K562 (cell line): ENCODE data around the gene RASL11A. TPM values are rescaled to one million over a fixed set of nuclear protein-coding genes. Genes with fewer than 3 reads are reported as not detected.

Experiments
- ATAC-seq: fragments of 200-7000 bp; cut with Tn5 transposase; 3 replicates; pipeline ENCODE4 v1.9.1; 2020; ENCODE audit warnings: moderate library complexity
- BruUV-seq: library from RNA; stranded (reverse); fragments of 400-500 nt; replicated peaks from 2 replicates; lab custom pipeline; 2021; lab: Mats Ljungman, UMichigan
- CTCF ChIA-PET: fragments of 300-600 bp; formaldehyde crosslinking; extraction: SDS; loops from one replicate; lab custom pipeline; 2021; ENCODE audit warnings: low intra/inter-chr PET ratio; lab: Yijun Ruan, JAX
- POLR2A ChIA-PET: fragments of 300-600, 350-650 bp; sonication (Branson Sonifier 250); formaldehyde crosslinking; extraction: SDS; loops from one replicate; lab custom pipeline; 2021; ENCODE audit warnings: antibody characterized with exemption, inconsistent platforms; lab: Yijun Ruan, JAX
- DNase-seq, 4 experiments: peaks; one replicate each; pipeline versions ENCODE4 v3.0.0 to v3.0.0-alpha.2; 2011 to 2018; ENCODE audit warnings: low spot score in 3 of 4, mixed read lengths in 3 of 4; ENCODE audit errors: extremely low read depth in 1 of 4
- FAIRE-seq: peaks from 2 replicates; lab custom pipeline; 2011; peaks lifted over from hg19 to GRCh38; lab: Jason Lieb, UNC
- H2AFZ ChIP-seq: 2 replicates; pipeline ENCODE4 v1.6.0; 2011; ENCODE audit warnings: low read depth, low read length, control low read depth, inconsistent platforms
- H3K27ac ChIP-seq: fragments of 200-600 bp; 3 replicates; pipeline ENCODE4 v1.8.0; 2011; ENCODE audit warnings: low read depth, mild to moderate bottlenecking, control low read depth, inconsistent platforms, low read length, moderate library complexity, mixed read lengths; ENCODE audit errors: extremely low read depth
- H3K27me3 ChIP-seq, 2 experiments: fragments of 300-600 bp in 1 of 2; 2 replicates in 1 of 2; 3 replicates in 1 of 2; pipeline versions ENCODE4 v1.6.0 to v1.8.0; 2011; ENCODE audit warnings: inconsistent platforms in 2 of 2, low read length in 2 of 2, mild to moderate bottlenecking in 1 of 2, mixed read lengths in 1 of 2, moderate library complexity in 1 of 2; ENCODE audit not compliant: control insufficient read depth in 2 of 2, insufficient read depth in 2 of 2
- H3K36me3 ChIP-seq: fragments of 300-600 bp; 3 replicates; pipeline ENCODE4 v1.8.0; 2011; ENCODE audit warnings: mild to moderate bottlenecking, low read length, inconsistent platforms; ENCODE audit not compliant: control insufficient read depth, insufficient read depth
- H3K4me1 ChIP-seq, 2 experiments: fragments of 200-600 bp in 1 of 2; replicated peaks in 1 of 2; 2 replicates in 1 of 2; 3 replicates in 1 of 2; pipeline versions ENCODE4 v1.5.1 to v1.8.0; 2011; ENCODE audit warnings: inconsistent platforms in 2 of 2, low read length in 2 of 2, mild to moderate bottlenecking in 1 of 2, mixed read lengths in 1 of 2, moderate library complexity in 1 of 2; ENCODE audit not compliant: control insufficient read depth in 2 of 2, insufficient read depth in 2 of 2
- H3K4me2 ChIP-seq: 2 replicates; pipeline ENCODE4 v1.6.1; 2011; ENCODE audit warnings: low read length, control low read depth, inconsistent platforms, mixed read lengths; ENCODE audit not compliant: insufficient read depth
- H3K4me3 ChIP-seq: fragments of 200-600 bp; sonication (generic), shearing (Covaris generic); 2 replicates; pipeline ENCODE4 v1.5.1; 2016; ENCODE audit warnings: control low read depth, inconsistent platforms
- H3K79me2 ChIP-seq: fragments of 200-600 bp; 3 replicates; pipeline ENCODE4 v1.8.0; 2011; ENCODE audit warnings: low read length, inconsistent platforms; ENCODE audit not compliant: control insufficient read depth, insufficient read depth
- H3K9ac ChIP-seq, 2 experiments: 2 replicates each; pipeline versions ENCODE4 v1.6.0 to v1.6.1; 2011; ENCODE audit warnings: low read depth in 2 of 2, low read length in 2 of 2, control low read depth in 1 of 2, inconsistent platforms in 1 of 2, mild to moderate bottlenecking in 1 of 2, mixed read lengths in 1 of 2; ENCODE audit not compliant: insufficient read depth in 1 of 2
- H3K9me1 ChIP-seq: one replicate; pipeline ENCODE4 v1.6.0; 2011; ENCODE audit warnings: inconsistent platforms, mild to moderate bottlenecking, low read length, moderate library complexity; ENCODE audit not compliant: control insufficient read depth, insufficient read depth
- H3K9me3 ChIP-seq: replicated peaks from 2 replicates; pipeline ENCODE4 v1.5.1; 2011; ENCODE audit warnings: low read depth, low read length, inconsistent platforms; ENCODE audit not compliant: control insufficient read depth, insufficient read depth
- H4K20me1 ChIP-seq: replicated peaks from 2 replicates; pipeline ENCODE4 v1.6.1; 2011; ENCODE audit warnings: low read length, inconsistent platforms, mixed read lengths; ENCODE audit not compliant: control insufficient read depth, insufficient read depth
- E2F6 ChIP-seq, 2 experiments: IDR thresholded peaks; 2 replicates each; pipeline ENCODE4 v1.6.1; 2011; ENCODE audit warnings: borderline replicate concordance in 1 of 2, control low read depth in 1 of 2, low read depth in 1 of 2, low read length in 1 of 2, mild to moderate bottlenecking in 1 of 2, mixed read lengths in 1 of 2, moderate library complexity in 1 of 2; ENCODE audit not compliant: insufficient read depth in 1 of 2, insufficient read length in 1 of 2, poor library complexity in 1 of 2, severe bottlenecking in 1 of 2; ENCODE audit errors: extremely low read depth in 1 of 2
- HCFC1 ChIP-seq: IDR thresholded peaks from 2 replicates; pipeline ENCODE4 v1.6.1; 2012; ENCODE audit warnings: low read depth, low read length, improper control_type of control experiment
- MXI1 ChIP-seq: IDR thresholded peaks from 2 replicates; pipeline ENCODE4 v1.6.1; 2011; ENCODE audit warnings: low read depth, mild to moderate bottlenecking, improper control_type of control experiment, low read length
- TSC22D4 ChIP-seq: fragments of 450-650 bp; IDR thresholded peaks from 2 replicates; pipeline ENCODE4 v1.6.1; 2016; ENCODE audit warnings: missing genetic modification characterization, missing biosample characterization, control low read depth
- ZMIZ1 ChIP-seq, 2 experiments: fragments of 150-350 bp in 1 of 2; IDR thresholded peaks; 2 replicates each; pipeline ENCODE4 v1.6.1; 2012 to 2016; ENCODE audit warnings: low read depth in 2 of 2, low read length in 2 of 2, mild to moderate bottlenecking in 1 of 2, moderate library complexity in 1 of 2
- ZNF263 ChIP-seq: sonication (generic); formaldehyde crosslinking; IDR thresholded peaks from 2 replicates; pipeline ENCODE4 v1.8.0; 2022; ENCODE audit warnings: mild to moderate bottlenecking, missing genetic modification reagents, borderline replicate concordance
- WGBS: fragments of 100-300 bp; shearing (Covaris generic); methylation state at CpG from one replicate; pipeline ENCODE4 v1.1.6; 2016; ENCODE audit warnings: low coverage, mixed read lengths; ENCODE audit not compliant: insufficient coverage; ENCODE audit errors: missing lambda C conversion rate; 5-methylcytosine and 5-hydroxymethylcytosine counted together
- in situ Hi-C: fragments of 300-500 bp; cut with MboI; formaldehyde crosslinking; loops from 4 replicates; pipeline ENCODE4 v1.15.0; 2018; ENCODE audit warnings: inconsistent platforms, mixed read lengths
- intact Hi-C: fragments of 100-400 bp; cut with micrococcal nuclease; formaldehyde crosslinking; loops from 2 replicates; pipeline ENCODE4 v1.14.2; 2022
- polyA plus RNA-seq, 8 experiments: library from polyadenylated mRNA; depleted of rRNA in 4 of 8; stranded (reverse) in 5 of 8; unstranded in 3 of 8; fragments of >200 nt; fragmentation: Nextera tagmentation in 2 of 8; fragmentation: Illumina TruSeq in 1 of 8; extraction: Ambion mirVana in 2 of 8; extraction: Trizol in 1 of 8; gene quantifications; 2 replicates each; pipeline versions ENCODE4 v1.2.1 to v1.2.3, GENCODE V29; 2011 to 2014; ENCODE audit warnings: inconsistent platforms in 1 of 8, missing spikeins in 1 of 8
- total RNA-seq, 7 experiments: library from RNA; depleted of rRNA in 6 of 7; stranded (reverse); fragments of >200 nt in 6 of 7; fragmentation: Illumina TruSeq in 2 of 7; extraction: Trizol in 2 of 7; gene quantifications; 2 replicates each; pipeline versions ENCODE4 v1.2.1 to v1.2.3, GENCODE V29; 2011 to 2021; ENCODE audit warnings: low replicate concordance in 1 of 7

RASL11A gene
- total and polyA plus RNA-seq, 9 of the 15 experiments (the other 6 are each of a cell fraction or from before 2014, with no cell fraction given): 0.11 to 2.2 (median 1.5) TPM; not detected in 1

- TF ChIP-seq ZMIZ1 (IDR thresholded peaks at IDR 0.05; ENCODE audit: low read depth in 2 of 2, low read length in 2 of 2) (no peak), HCFC1 (no peak), MXI1 (no peak), ZNF263 (CRISPR knock-in tag) (no peak)
Observed at GRCh38 chr13:27310946-27311345, 40.3 kb downstream of the RASL11A start (continued).

GRCh38 chr13:27311518-27312210 lies 41.0 kb downstream of the RASL11A start:
- peaks cover 15 to 25% of the 10 kb centered on the region in 2 experiments; a peak in 4 of 5 replicates for H3K27me3 ChIP-seq
- no peaks in the 10 kb centered on the region for H3K36me3 ChIP-seq
- ChIA-PET POLR2A (no interaction called here), CTCF (no interaction called here)
- ATAC-seq: no peak
- WGBS: 1% methylated on average over 6 of the region's 6 CpGs
- no TSS peak for BruUV-seq
- FAIRE-seq: no peak
- no peak overlapping the region for H2AFZ ChIP-seq
- H3K4me3 ChIP-seq: no peak overlapping the region
- H3K9ac ChIP-seq: no peak overlapping the region
- no peaks in the 10 kb centered on the region for H3K9me3 ChIP-seq
- H3K79me2 ChIP-seq: no peaks in the 10 kb centered on the region
- intact Hi-C loops (no loop called here), in situ Hi-C loops (no loop called here)
- no peaks in the 10 kb centered on the region; the same call in 1 of the 2 replicates for H4K20me1 ChIP-seq
- no peaks in the 10 kb centered on the region for H3K9me1 ChIP-seq
- TF ChIP-seq E2F6 (IDR thresholded peaks at IDR 0.05; ENCODE audit: borderline replicate concordance in 1 of 2, extremely low read depth in 1 of 2, insufficient read depth in 1 of 2, insufficient read length in 1 of 2, low read depth in 1 of 2, low read length in 1 of 2, poor library complexity in 1 of 2, severe bottlenecking in 1 of 2) (peak in 1 of 2 experiments; percentile 27), TSC22D4 (tag) (no peak)
- H3K4me2 ChIP-seq: no peak overlapping the region
- no peak overlapping the region for H3K27ac ChIP-seq
- no peaks in the 10 kb centered on the region for H3K4me1 ChIP-seq
- DNase-seq: no peak
